ENCODE results near the gene NPAS2. TPM values are rescaled to one million over a fixed set of nuclear protein-coding genes. Genes with fewer than 3 reads are reported as not detected.

The NPAS2 gene
- total and polyA plus RNA-seq, 2 of the 8 experiments (the other 6 are each of a cell fraction or from before 2014, with no cell fraction given): 1.8 to 1.9 TPM

- WGBS, 2 experiments (ENCODE audit: extremely low coverage in 1 of 2, insufficient coverage in 1 of 2, insufficient read length in 1 of 2, insufficient replicate concordance in 2 of 2, low coverage in 1 of 2, low lambda C conversion rate in 2 of 2, missing lambda C conversion rate in 1 of 2): 94% methylated on average over 3 of the region's 3 CpGs; no CpG with 5 or more reads in 1 of the 2 experiments
- Histone ChIP-seq H3K79me2 (ENCODE audit: control insufficient read depth in 1 of 2, insufficient read depth in 2 of 2, low read length in 2 of 2) (no peaks in the 10 kb centered on the region), H4K91ac (replicated peaks; ENCODE audit: insufficient read length, low read length) (no peak overlapping the region), H3K23ac (ENCODE audit: insufficient read length) (no peak overlapping the region), H3K27ac (ENCODE audit: low read depth, low read length) (no peak overlapping the region), H3K23me2 (ENCODE audit: low read depth, low read length) (peaks cover 8% of the 10 kb centered on the region; the same call in 1 of the 2 replicates), H3K9me3 (ENCODE audit: insufficient read depth in 2 of 2, low read depth in 1 of 2, low read length in 1 of 2) (no peaks in the 10 kb centered on the region), H4K8ac (ENCODE audit: extremely low read depth, insufficient read depth, low read length) (no peak overlapping the region), H3K4ac (replicated peaks; ENCODE audit: insufficient read length, low read depth, low read length) (no peak overlapping the region), H3K18ac (ENCODE audit: extremely low read depth, low read length) (no peak overlapping the region), H3K56ac (replicated peaks; ENCODE audit: insufficient read length, low read depth, low read length) (no peak overlapping the region), H3K4me3 (ENCODE audit: extremely low read depth in 1 of 4, insufficient read depth in 2 of 4, low read depth in 3 of 4, low read length in 4 of 4) (no peak overlapping the region), H2AK5ac (ENCODE audit: low read depth, low read length) (no peak overlapping the region), H4K5ac (ENCODE audit: insufficient read length, low read depth, low read length) (no peak overlapping the region), H3K79me1 (ENCODE audit: low read depth, low read length) (no peaks in the 10 kb centered on the region), H3K4me1 (replicated peaks in 1 of 4; ENCODE audit: control insufficient read depth in 3 of 4, insufficient read depth in 4 of 4, low read length in 3 of 4) (peaks cover 3 to 11% (median 3%) of the 10 kb centered on the region in 4 experiments; a peak in 6 of 7 replicates), H3K14ac (ENCODE audit: insufficient read length) (no peak overlapping the region), H3K9ac (replicated peaks in 1 of 4; ENCODE audit: extremely low read depth in 1 of 4, low read depth in 3 of 4, low read length in 3 of 4) (no peak overlapping the region), H2BK120ac (replicated peaks; ENCODE audit: low read depth, low read length) (no peak overlapping the region), H2BK5ac (ENCODE audit: low read depth, low read length) (no peak overlapping the region), H3K36me3 (ENCODE audit: control insufficient read depth in 2 of 4, insufficient read depth in 4 of 4, low read length in 3 of 4) (no peaks in the 10 kb centered on the region), H2BK12ac (ENCODE audit: low read depth, low read length) (no peak overlapping the region), H2BK15ac (ENCODE audit: low read length) (no peak overlapping the region), H4K20me1 (replicated peaks in 1 of 2; ENCODE audit: control insufficient read depth in 1 of 2, insufficient read depth in 2 of 2, low read length in 2 of 2) (no peaks in the 10 kb centered on the region), H2BK20ac (ENCODE audit: low read length) (no peak overlapping the region), H3K27me3 (replicated peaks in 1 of 4; ENCODE audit: control insufficient read depth in 3 of 4, extremely low read depth in 1 of 4, insufficient read depth in 3 of 4, low read length in 3 of 4) (peaks cover 11 to 25% (median 24%) of the 10 kb centered on the region in 4 experiments), H3K4me2 (ENCODE audit: insufficient read depth in 1 of 2, low read depth in 2 of 2, low read length in 2 of 2) (no peak overlapping the region), H2AFZ (ENCODE audit: low read length) (no peak overlapping the region)
- ChIA-PET POLR2A (ENCODE audit: partially characterized antibody) (interaction anchor here (1.2 kb wide), 1 partner anchor 189 kb away, joined by 4 read pairs; no protein-coding TSS in a partner anchor), CTCF (ENCODE audit: partially characterized antibody) (interaction anchor here (1.2 to 1.4 kb wide), 2 partner anchors 14 to 171 kb away, joined by 3 to 5 read pairs; no protein-coding TSS in a partner anchor)
- TF ChIP-seq YY1 (IDR thresholded peaks at IDR 0.05; ENCODE audit: low read depth, low read length) (no peak), SP4 (IDR thresholded peaks at IDR 0.05; ENCODE audit: low read length) (no peak)
- DNase-seq (ENCODE audit: low read depth in 1 of 2, low spot score in 2 of 2) (no peak), FAIRE-seq (no peak)
These were observed 5.5 kb upstream of the NPAS2 start for GRCh38 chr2:100814453-100814852.

All from H1 (cell line).